Esophagus muscularis mucosa (tissue), 3 donors: ENCODE results near the gene MYH10.
"Not testable (repeated sequence)": the region's sequence is repeated elsewhere in the genome, so short reads cannot be mapped to it uniquely, and the experiment has no call there.

ENCODE experiments used
- POLR2A ChIP-seq: fragments of 450-650 bp; IDR thresholded peaks from one replicate; pipeline ENCODE4 v1.6.1; 2017; ENCODE audit warnings: antibody characterized with exemption, moderate library complexity, mild to moderate bottlenecking, low read depth
- POLR2AphosphoS5 ChIP-seq, 2 donors: sonication (generic); formaldehyde crosslinking; IDR thresholded peaks; one replicate each; pipeline ENCODE4 v1.6.1; 2017; ENCODE audit warnings: antibody characterized with exemption in 2 of 2
- TF ChIP-seq, protein P1 (sequence below), 3 experiments: fragments of 200-600 bp in 2 of 3; fragments of 450-650 bp in 1 of 3; sonication (generic) in 2 of 3; IDR thresholded peaks; one replicate each; pipeline ENCODE4 v1.5.1; 2017 to 2019; ENCODE audit warnings: antibody characterized with exemption in 3 of 3, mild to moderate bottlenecking in 2 of 3, moderate library complexity in 1 of 3

DNA sequence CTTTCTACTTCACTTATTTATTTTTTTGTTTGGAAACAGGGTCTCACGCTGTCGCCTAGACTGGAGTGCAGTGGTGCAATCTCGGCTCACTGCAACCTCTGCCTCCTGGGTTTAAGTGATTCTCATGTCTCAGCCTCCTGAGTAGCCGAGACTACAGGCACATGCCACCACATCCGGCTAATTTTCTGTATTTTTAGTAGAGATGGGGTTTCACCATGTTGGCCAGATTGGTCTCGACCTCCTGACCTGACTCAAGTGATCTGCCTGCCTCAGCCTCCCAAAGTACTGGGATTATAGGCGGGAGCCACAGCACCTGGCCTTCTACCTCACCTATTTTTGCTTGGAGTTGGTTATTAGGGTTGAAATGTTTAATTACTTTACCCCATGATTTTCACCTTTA lies 90.5 kb downstream of the MYH10 start:
- TF ChIP-seq, protein P1, sequence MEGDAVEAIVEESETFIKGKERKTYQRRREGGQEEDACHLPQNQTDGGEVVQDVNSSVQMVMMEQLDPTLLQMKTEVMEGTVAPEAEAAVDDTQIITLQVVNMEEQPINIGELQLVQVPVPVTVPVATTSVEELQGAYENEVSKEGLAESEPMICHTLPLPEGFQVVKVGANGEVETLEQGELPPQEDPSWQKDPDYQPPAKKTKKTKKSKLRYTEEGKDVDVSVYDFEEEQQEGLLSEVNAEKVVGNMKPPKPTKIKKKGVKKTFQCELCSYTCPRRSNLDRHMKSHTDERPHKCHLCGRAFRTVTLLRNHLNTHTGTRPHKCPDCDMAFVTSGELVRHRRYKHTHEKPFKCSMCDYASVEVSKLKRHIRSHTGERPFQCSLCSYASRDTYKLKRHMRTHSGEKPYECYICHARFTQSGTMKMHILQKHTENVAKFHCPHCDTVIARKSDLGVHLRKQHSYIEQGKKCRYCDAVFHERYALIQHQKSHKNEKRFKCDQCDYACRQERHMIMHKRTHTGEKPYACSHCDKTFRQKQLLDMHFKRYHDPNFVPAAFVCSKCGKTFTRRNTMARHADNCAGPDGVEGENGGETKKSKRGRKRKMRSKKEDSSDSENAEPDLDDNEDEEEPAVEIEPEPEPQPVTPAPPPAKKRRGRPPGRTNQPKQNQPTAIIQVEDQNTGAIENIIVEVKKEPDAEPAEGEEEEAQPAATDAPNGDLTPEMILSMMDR (IDR thresholded peaks at IDR 0.05) = not testable (repeated sequence)
- not testable (repeated sequence) for TF ChIP-seq POLR2A; POLR2AphosphoS5 (IDR thresholded peaks at IDR 0.05)
